C4-2B (cell line): Measurements from ENCODE around the gene FNDC3B.
"Not testable (repeated sequence)": the region's sequence is repeated elsewhere in the genome, so short reads cannot be mapped to it uniquely, and the experiment has no call there.

Experiments used
- H3K27ac ChIP-seq: fragments of 450-650 bp; 2 replicates; pipeline ENCODE4 v1.5.1; 2017
- ZFX ChIP-seq: fragments of 450-650 bp; IDR thresholded peaks from 2 replicates; pipeline ENCODE4 v1.6.1; 2017
- TF ChIP-seq, protein P1 (sequence below): fragments of 450-650 bp; conservative IDR thresholded peaks from 2 replicates; pipeline ENCODE4 v1.5.1; 2017; ENCODE audit warnings: mild to moderate bottlenecking

FNDC3B gene

DNA sequence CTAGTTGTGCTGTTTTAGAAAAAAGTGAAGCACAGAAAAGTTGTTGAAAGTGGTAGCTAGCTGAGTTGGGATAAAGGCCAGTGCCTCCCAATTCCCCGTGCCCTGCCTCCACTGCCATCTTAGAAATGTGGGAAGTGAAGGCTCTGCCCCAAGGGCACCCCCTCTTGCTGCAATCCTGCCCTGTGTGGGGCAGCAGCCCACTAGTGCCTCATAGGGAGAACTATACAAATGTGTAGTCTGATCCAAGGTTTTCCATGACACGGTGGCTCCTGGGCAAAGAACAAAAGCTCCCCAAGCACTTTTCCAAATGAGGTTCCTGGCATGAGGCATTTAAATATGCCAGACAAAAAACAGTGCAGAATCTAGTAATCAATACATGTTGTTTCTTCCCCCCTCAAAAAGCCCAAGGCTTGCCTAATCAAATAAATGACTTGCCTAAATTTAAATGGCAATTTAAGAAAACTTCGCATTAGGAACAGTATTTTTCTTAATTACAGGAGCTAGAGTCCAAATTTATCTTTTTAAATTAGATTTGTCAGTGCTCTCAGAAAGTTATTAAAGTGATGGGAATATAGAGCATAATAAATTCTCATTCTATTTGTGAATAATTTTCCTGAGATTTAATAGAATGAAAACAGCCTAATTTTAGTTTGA, 325.1 kb downstream of the FNDC3B start:
- H3K27ac ChIP-seq = no peak overlapping the region
- TF ChIP-seq ZFX = no peak
- TF ChIP-seq, protein P1, sequence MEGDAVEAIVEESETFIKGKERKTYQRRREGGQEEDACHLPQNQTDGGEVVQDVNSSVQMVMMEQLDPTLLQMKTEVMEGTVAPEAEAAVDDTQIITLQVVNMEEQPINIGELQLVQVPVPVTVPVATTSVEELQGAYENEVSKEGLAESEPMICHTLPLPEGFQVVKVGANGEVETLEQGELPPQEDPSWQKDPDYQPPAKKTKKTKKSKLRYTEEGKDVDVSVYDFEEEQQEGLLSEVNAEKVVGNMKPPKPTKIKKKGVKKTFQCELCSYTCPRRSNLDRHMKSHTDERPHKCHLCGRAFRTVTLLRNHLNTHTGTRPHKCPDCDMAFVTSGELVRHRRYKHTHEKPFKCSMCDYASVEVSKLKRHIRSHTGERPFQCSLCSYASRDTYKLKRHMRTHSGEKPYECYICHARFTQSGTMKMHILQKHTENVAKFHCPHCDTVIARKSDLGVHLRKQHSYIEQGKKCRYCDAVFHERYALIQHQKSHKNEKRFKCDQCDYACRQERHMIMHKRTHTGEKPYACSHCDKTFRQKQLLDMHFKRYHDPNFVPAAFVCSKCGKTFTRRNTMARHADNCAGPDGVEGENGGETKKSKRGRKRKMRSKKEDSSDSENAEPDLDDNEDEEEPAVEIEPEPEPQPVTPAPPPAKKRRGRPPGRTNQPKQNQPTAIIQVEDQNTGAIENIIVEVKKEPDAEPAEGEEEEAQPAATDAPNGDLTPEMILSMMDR = no peak

DNA sequence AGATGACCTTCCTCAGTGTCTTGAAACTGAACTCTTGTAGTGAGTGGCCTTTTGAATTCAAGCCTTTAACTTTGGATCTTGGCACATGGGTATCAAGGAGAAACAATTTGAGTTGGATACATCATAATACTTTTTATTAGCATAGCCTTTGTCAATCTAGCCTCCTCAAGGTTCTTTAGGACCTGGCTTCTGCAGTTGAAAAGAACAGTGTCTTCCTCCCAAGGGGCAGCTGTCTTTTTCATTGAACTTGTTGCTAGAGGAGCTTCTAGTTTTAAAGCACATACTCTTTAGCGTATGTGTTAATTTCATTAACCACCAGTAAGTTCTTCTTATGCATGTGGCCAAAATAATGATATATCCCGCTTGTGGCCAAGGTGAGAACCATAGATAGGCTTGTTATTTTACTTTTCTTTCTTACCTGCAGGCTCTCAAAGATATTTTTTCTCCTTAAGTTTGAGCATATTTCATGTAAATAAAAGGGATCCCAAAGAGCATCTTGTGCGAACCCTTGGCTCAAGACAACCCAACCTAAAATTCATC, 325.7 kb downstream of the FNDC3B start:
- no peak overlapping the region for H3K27ac ChIP-seq
- TF ChIP-seq, protein P1 = no peak
- TF ChIP-seq ZFX = no peak

DNA sequence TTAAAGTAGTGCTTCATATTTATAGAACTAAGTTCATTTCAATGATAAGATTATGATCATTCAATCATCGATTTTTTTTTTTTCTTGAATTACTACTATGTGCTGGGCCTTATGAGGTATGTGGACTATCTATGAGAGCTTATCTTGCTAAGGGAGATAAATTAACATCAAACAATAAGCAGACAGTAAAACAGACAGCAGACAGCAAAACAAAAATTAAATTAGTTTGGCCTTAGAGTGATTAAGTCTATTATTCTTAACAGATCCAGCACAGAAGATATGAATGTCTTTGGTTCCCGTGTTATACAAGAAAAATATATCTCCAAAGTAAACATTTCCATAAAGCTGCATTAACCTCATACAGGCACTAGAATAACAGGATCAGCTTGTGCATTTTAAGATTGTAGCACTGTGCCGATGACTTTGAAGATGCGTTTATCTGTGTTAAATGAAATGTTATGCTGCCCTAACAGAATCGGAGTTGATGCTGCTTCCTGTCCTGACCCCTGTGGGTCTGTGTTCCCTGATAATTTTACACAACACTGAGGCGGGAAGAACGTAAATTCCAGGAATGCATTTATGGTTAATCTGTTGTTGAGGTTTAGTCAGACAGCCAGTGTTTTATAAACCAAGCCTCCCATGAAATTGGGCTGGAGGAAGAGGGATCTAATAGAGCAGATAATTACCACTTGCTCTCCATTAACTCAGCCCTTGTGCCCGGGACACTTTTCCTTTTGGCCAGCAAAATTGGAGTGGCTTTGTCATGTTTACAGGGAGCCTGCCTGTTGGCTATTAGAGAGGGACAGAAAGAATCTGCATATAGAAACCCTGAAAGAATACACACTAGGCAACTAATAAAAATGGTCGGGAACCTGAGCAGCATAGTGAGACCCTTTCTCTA, 328.1 kb downstream of the FNDC3B start:
- no peak for TF ChIP-seq ZFX
- TF ChIP-seq, protein P1 = no peak

DNA sequence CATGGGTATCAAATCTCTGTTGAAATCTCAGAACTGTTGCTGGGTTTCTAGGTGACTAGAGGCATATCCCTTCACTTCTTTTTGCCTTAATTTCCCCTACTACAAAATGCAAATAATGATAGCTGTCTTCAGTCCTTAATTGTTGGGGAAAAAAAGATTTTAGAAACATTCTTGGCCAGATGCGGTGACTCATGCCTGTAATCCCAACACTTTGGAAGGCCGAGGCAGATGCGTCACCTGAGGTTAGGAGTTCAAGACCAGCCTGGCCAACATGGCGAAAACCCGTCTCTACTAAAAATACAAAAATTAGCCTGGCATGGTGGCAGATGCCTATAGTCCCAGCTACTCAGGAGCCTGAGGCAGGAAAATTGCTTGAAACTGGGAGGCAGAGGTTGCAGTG, 329.2 kb downstream of the FNDC3B start:
- not testable (repeated sequence) for H3K27ac ChIP-seq

More for the DNA sequence above, 328.1 kb downstream of the FNDC3B start:
- no peak overlapping the region for H3K27ac ChIP-seq

DNA sequence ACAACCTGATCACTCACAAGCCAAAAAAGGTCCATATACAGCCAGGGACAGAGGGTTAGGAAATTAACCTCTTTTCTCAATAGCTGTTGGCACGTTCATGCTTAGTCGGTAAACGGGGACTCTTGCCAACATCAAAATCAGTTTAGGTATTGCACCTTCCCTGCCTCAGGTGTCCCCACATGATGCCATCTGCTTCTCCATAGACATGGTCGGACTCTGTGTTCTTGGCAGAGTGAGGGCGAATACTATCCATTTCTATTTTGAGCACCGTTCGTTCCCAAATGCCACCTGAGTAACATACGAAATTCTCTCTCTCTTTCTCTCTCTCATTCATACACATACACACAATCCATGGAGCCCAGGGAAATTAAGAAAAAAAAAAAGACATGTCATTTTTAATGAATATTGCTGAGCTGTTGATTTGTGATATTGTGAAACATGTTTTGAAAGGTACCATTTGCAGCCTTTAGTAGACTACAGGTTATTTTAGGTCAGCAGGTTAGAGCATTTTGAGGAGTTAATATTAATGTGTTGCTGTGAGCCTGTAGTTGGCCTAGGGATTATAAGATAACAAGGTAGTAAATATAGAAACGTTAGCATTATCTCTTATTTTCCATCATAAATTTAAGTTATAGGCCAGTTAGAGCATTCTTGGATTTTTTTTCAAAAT, 330.3 kb downstream of the FNDC3B start:
- H3K27ac ChIP-seq = no peak overlapping the region
- no peak for TF ChIP-seq ZFX
- TF ChIP-seq, protein P1 = no peak

DNA sequence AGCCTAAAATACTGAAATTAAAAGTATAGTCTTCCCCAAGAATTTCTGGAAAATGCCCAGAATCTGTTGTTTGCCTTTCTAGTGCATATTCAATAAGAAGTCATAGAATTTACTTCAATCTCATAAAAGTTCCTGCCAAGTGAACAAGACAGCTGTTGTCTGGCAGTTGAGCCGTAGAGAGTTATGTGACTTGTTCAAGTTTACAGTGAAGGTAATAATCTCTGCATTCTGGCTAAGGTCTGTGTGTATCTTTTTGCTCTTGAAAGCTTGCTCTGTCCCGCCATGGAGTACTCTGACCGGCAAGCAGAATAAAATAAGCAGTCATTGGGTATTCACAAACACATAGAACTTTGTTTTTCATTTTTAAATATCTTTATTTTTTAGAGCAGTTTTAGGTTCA, 331.0 kb downstream of the FNDC3B start:
- no peak for TF ChIP-seq ZFX
- TF ChIP-seq, protein P1 = no peak
- H3K27ac ChIP-seq = no peak overlapping the region

DNA sequence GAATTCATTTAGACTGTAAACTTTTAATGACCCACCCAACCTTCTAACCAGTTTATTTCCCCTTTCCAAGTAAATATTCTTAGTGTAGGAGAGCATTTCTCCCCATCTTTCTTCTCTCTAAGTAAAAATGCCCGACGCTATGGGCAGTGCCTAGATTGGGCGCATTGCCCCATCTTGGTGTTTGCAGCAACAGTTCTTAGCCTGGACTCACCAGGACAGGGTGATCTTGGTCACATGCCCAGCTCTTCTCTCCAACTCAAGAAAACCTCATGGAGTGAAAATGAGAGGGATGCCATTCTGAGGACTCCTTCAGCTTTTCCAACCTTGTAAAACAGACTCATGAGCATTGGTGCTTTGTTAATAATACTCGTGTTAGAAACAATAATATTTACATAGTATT, 332.2 kb downstream of the FNDC3B start:
- TF ChIP-seq, protein P1 = no peak
- no peak for TF ChIP-seq ZFX
- no peak overlapping the region for H3K27ac ChIP-seq
